ENCODE measurements around the gene DCC. TPM values are rescaled to one million over a fixed set of nuclear protein-coding genes. Genes with fewer than 3 reads are reported as not detected.

DCC gene
- total RNA-seq, 1 donor from 2014 or later = 5.6 TPM

- Mint-ChIP-seq H3K4me3 (ENCODE audit: unreplicated experiment) (no peak overlapping the region), H3K36me3 (ENCODE audit: unreplicated experiment) (no peaks in the 10 kb centered on the region), H3K4me1 (ENCODE audit: low read depth, unreplicated experiment) (no peaks in the 10 kb centered on the region), H3K27ac (ENCODE audit: unreplicated experiment) (no peak overlapping the region), H3K27me3 (ENCODE audit: unreplicated experiment) (peaks cover 3% of the 10 kb centered on the region), H3K9me3 (ENCODE audit: unreplicated experiment) (no peaks in the 10 kb centered on the region)
- DNase-seq = no peak
- no peak for TF ChIP-seq CTCF (IDR thresholded peaks at IDR 0.05; ENCODE audit: partially characterized antibody, unreplicated experiment)
These were observed 248.9 kb downstream of the DCC start for GRCh38 chr18:52588931-52589330.

DNA sequence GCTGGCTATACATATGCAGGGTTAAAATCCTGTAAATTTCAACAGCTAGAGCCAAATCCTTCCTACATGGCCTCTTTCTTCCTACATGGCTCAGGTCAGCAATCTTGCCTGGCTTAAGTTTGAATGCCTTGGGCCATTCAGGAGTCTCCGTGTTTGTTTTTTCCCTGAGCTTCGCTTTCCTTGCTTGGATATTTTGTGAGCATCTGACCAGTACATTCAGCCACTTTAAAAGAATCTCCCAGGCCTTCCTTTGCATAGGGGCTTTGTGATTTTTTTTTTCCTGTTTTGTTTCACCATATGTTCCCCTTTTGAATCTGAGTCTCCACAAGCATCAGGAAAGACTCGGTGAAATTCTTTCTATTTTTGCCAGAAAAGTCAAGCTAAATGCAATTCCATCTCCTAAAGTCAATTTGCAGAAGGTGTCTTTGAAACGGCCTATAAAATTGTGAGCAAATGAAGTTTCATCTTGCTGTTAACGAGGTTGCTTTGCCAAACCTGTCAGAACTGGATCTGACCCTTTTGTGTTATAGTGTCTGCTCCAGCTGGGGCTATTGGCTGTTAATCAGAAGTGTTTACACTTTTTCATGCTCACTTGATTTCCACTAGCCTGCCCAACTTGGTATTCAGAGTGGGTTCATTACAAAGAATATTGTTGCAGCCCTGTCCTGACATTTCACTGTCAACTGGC is 256.9 kb downstream of the DCC start:
- no peak for DNase-seq
- H3K27me3 Mint-ChIP-seq (ENCODE audit: unreplicated experiment) = peaks cover 2% of the 10 kb centered on the region
- H3K9me3 Mint-ChIP-seq (ENCODE audit: unreplicated experiment) = no peaks in the 10 kb centered on the region
- no peak for TF ChIP-seq CTCF (IDR thresholded peaks at IDR 0.05; ENCODE audit: partially characterized antibody, unreplicated experiment)
- H3K4me3 Mint-ChIP-seq (ENCODE audit: unreplicated experiment) = no peak overlapping the region
- peak overlapping the region; percentile 73 for H3K27ac Mint-ChIP-seq (ENCODE audit: unreplicated experiment)
- H3K4me1 Mint-ChIP-seq (ENCODE audit: low read depth, unreplicated experiment) = peaks cover 6% of the 10 kb centered on the region
- no peaks in the 10 kb centered on the region for H3K36me3 Mint-ChIP-seq (ENCODE audit: unreplicated experiment)

GRCh38 chr18:52598921-52599320 is 258.9 kb downstream of the DCC start:
- no peak for DNase-seq
- Mint-ChIP-seq H3K4me3 (ENCODE audit: unreplicated experiment) (no peak overlapping the region), H3K4me1 (ENCODE audit: low read depth, unreplicated experiment) (peaks cover 6% of the 10 kb centered on the region), H3K9me3 (ENCODE audit: unreplicated experiment) (no peaks in the 10 kb centered on the region), H3K27me3 (ENCODE audit: unreplicated experiment) (peaks cover 2% of the 10 kb centered on the region), H3K27ac (ENCODE audit: unreplicated experiment) (peak overlapping the region; percentile 19), H3K36me3 (ENCODE audit: unreplicated experiment) (no peaks in the 10 kb centered on the region)
- TF ChIP-seq CTCF (IDR thresholded peaks at IDR 0.05; ENCODE audit: partially characterized antibody, unreplicated experiment) = no peak

GRCh38 chr18:52602820-52603219 is 262.8 kb downstream of the DCC start:
- Mint-ChIP-seq H3K9me3 (ENCODE audit: unreplicated experiment) (no peaks in the 10 kb centered on the region), H3K27me3 (ENCODE audit: unreplicated experiment) (no peaks in the 10 kb centered on the region), H3K4me1 (ENCODE audit: low read depth, unreplicated experiment) (no peaks in the 10 kb centered on the region), H3K36me3 (ENCODE audit: unreplicated experiment) (no peaks in the 10 kb centered on the region), H3K27ac (ENCODE audit: unreplicated experiment) (no peak overlapping the region), H3K4me3 (ENCODE audit: unreplicated experiment) (no peak overlapping the region)
- no peak for TF ChIP-seq CTCF (IDR thresholded peaks at IDR 0.05; ENCODE audit: partially characterized antibody, unreplicated experiment)
- no peak for DNase-seq

DNA sequence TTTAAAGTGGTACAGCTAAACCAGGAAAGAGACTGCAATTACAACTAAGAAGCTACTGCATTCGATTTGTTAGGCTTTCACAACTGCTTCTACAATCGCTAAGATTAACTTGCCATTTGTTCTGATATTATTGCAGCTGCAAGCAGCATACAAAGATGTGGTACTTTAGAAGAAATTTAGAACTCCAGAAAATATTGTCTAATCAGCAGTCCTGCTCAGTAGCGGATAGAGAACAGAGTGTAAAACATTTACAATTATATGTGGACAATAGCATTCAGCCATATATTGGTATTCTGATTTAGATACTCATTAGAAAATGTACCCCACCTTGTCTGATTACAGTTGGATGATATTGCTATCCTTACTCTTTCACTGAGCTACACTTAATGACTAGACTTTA is 265.3 kb downstream of the DCC start:
- no peak overlapping the region for H3K4me3 Mint-ChIP-seq (ENCODE audit: unreplicated experiment)
- no peaks in the 10 kb centered on the region for H3K9me3 Mint-ChIP-seq (ENCODE audit: unreplicated experiment)
- no peak for TF ChIP-seq CTCF (IDR thresholded peaks at IDR 0.05; ENCODE audit: partially characterized antibody, unreplicated experiment)
- no peak for DNase-seq
- H3K27ac Mint-ChIP-seq (ENCODE audit: unreplicated experiment) = no peak overlapping the region
- no peaks in the 10 kb centered on the region for H3K4me1 Mint-ChIP-seq (ENCODE audit: low read depth, unreplicated experiment)
- no peaks in the 10 kb centered on the region for H3K27me3 Mint-ChIP-seq (ENCODE audit: unreplicated experiment)
- H3K36me3 Mint-ChIP-seq (ENCODE audit: unreplicated experiment) = no peaks in the 10 kb centered on the region
